Measurements from ENCODE around the gene RBM33. TPM values are rescaled to one million over a fixed set of nuclear protein-coding genes. Genes with fewer than 3 reads are reported as not detected.

The RBM33 gene
- total and polyA plus RNA-seq, 2 of the 13 experiments (the other 11 are each of a cell fraction or from before 2014, with no cell fraction given): 12.4 to 28.9 TPM

DNA sequence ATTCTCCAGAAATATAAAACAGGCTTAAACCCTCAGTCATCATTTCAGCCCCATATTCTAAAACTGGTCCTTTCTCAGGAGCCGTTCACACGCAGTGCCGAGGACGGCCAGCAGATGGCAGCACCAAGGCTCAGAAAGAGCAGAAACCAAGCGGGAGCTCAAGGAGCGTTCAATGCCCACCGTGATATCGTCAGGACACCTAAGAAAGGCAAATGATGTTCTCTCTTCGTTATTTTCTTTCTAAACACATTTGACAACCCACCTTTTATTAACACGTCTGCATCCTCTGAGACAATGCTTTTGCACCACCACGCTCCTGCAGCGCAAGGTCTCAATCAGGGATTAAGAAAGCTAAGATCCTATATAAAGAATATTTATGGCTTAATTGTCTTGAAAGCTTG is 45.7 kb upstream of the RBM33 start:
- Histone ChIP-seq H3K27me3 (ENCODE audit: control insufficient read depth in 1 of 2, insufficient read depth in 2 of 2, low read length in 2 of 2) (no peaks in the 10 kb centered on the region), H4K20me1 (ENCODE audit: insufficient read depth, low read length) (no peaks in the 10 kb centered on the region), H3K4me2 (ENCODE audit: low read depth, low read length) (peak overlapping the region; percentile 82), H3K9ac (ENCODE audit: insufficient read depth, low read depth, low read length) (no peak overlapping the region), H3K79me2 (ENCODE audit: insufficient read depth, low read length) (no peaks in the 10 kb centered on the region), H3K27ac (ENCODE audit: extremely low read length, insufficient read depth, low read length) (no peak overlapping the region), H3K4me3 (replicated peaks in 1 of 3; ENCODE audit: insufficient read depth in 1 of 3, low read depth in 2 of 3, low read length in 3 of 3) (peak overlapping the region in 2 of 3 experiments; percentile 8 to 38; a peak in 3 of 6 replicates), H3K4me1 (ENCODE audit: insufficient read depth, low read length) (peaks cover 56% of the 10 kb centered on the region), H3K36me3 (replicated peaks in 1 of 2; ENCODE audit: control insufficient read depth in 1 of 2, insufficient read depth in 2 of 2, low read length in 2 of 2) (no peaks in the 10 kb centered on the region), H2AFZ (ENCODE audit: low read length) (peak overlapping the region; percentile 69), H3K9me3 (ENCODE audit: low read length) (no peaks in the 10 kb centered on the region)
- intact Hi-C loops (cut with micrococcal nuclease; ENCODE audit: unreplicated experiment) (loop anchor here (1.0 to 5.0 kb wide), 4 partner anchors 20 to 139 kb away; partner anchors contain the start of gene RBM33), in situ Hi-C loops (cut with HindIII; ENCODE audit: extremely low pct_ligation_motif_present, low pct_unique_long_range_greater_than_20kb) (no loop called here)
- FAIRE-seq (peak; percentile 68), DNase-seq (ENCODE audit: low spot score) (peak; percentile 57), ATAC-seq (peak; percentile 43)
- ChIA-PET POLR2A (interaction anchor here (0.6 to 3.3 kb wide), 3 partner anchors 21 to 51 kb away, joined by 4 to 47 read pairs (median 16); partner anchors contain the start of gene RBM33), CTCF (ENCODE audit: low intra/inter-chr PET ratio, low total read pairs) (interaction anchor here (0.6 to 2.9 kb wide), 3 partner anchors 30 to 140 kb away, joined by 3 to 21 read pairs (median 3); partner anchors contain the start of gene RBM33)
- 16% methylated on average over 12 of the region's 12 CpGs for WGBS (ENCODE audit: low lambda C conversion rate)
- no TSS peak for BruUV-seq (replicated peaks)
- TF ChIP-seq SRY (CRISPR knock-in tag; IDR thresholded peaks at IDR 0.05) (no peak), ZEB1 (IDR thresholded peaks at IDR 0.05; ENCODE audit: insufficient replicate concordance, low read depth) (no peak), ZNF607 (CRISPR knock-in tag; IDR thresholded peaks at IDR 0.05; ENCODE audit: borderline replicate concordance) (no peak), PHF5A (CRISPR knock-in tag; IDR thresholded peaks at IDR 0.05; ENCODE audit: low read depth, unreplicated experiment) (no peak), ASH2L (IDR thresholded peaks at IDR 0.05; ENCODE audit: insufficient read length, low read depth, low read length) (peak; percentile 66), MEIS1 (CRISPR knock-in tag; IDR thresholded peaks at IDR 0.05; ENCODE audit: borderline replicate concordance) (no peak), ZNF768 (CRISPR knock-in tag; IDR thresholded peaks at IDR 0.05) (no peak), ERF (CRISPR knock-in tag; IDR thresholded peaks at IDR 0.05) (peak; percentile 61; the same call in 1 of the 2 replicates), HNF4G (IDR thresholded peaks at IDR 0.05; ENCODE audit: borderline replicate concordance, low read depth, low read length) (no peak), HNF4G (CRISPR knock-in tag; IDR thresholded peaks at IDR 0.05; ENCODE audit: borderline replicate concordance, low read depth) (no peak), ZNF264 (CRISPR knock-in tag; IDR thresholded peaks at IDR 0.05) (no peak), IRF2 (CRISPR knock-in tag; IDR thresholded peaks at IDR 0.05) (peak; percentile 66), BCL6 (CRISPR knock-in tag; IDR thresholded peaks at IDR 0.05) (peak; percentile 39; the same call in 1 of the 2 replicates), ATF7-NPFF (CRISPR knock-in tag; IDR thresholded peaks at IDR 0.05; ENCODE audit: low read depth) (no peak), PHF8 (CRISPR knock-in tag; IDR thresholded peaks at IDR 0.05) (0 out of 2 replicates have a peak, but pooled peaks have one; percentile 28), XRCC5 (optimal IDR thresholded peaks at IDR 0.05; ENCODE audit: low read length) (peak; percentile 34), HOXA3 (CRISPR knock-in tag; IDR thresholded peaks at IDR 0.05) (0 out of 2 replicates have a peak, but pooled peaks have one; percentile 23)
- TF ChIP-seq, protein P1, sequence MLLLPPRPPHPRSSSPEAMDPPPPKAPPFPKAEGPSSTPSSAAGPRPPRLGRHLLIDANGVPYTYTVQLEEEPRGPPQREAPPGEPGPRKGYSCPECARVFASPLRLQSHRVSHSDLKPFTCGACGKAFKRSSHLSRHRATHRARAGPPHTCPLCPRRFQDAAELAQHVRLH (CRISPR knock-in tag; IDR thresholded peaks at IDR 0.05; ENCODE audit: borderline replicate concordance, low read depth): peak; percentile 69; the same call in 1 of the 2 replicates
- TF ChIP-seq, protein P2, sequence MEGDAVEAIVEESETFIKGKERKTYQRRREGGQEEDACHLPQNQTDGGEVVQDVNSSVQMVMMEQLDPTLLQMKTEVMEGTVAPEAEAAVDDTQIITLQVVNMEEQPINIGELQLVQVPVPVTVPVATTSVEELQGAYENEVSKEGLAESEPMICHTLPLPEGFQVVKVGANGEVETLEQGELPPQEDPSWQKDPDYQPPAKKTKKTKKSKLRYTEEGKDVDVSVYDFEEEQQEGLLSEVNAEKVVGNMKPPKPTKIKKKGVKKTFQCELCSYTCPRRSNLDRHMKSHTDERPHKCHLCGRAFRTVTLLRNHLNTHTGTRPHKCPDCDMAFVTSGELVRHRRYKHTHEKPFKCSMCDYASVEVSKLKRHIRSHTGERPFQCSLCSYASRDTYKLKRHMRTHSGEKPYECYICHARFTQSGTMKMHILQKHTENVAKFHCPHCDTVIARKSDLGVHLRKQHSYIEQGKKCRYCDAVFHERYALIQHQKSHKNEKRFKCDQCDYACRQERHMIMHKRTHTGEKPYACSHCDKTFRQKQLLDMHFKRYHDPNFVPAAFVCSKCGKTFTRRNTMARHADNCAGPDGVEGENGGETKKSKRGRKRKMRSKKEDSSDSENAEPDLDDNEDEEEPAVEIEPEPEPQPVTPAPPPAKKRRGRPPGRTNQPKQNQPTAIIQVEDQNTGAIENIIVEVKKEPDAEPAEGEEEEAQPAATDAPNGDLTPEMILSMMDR (CRISPR knock-in tag; IDR thresholded peaks at IDR 0.05): peak; percentile 91
- TF ChIP-seq, protein P3, sequence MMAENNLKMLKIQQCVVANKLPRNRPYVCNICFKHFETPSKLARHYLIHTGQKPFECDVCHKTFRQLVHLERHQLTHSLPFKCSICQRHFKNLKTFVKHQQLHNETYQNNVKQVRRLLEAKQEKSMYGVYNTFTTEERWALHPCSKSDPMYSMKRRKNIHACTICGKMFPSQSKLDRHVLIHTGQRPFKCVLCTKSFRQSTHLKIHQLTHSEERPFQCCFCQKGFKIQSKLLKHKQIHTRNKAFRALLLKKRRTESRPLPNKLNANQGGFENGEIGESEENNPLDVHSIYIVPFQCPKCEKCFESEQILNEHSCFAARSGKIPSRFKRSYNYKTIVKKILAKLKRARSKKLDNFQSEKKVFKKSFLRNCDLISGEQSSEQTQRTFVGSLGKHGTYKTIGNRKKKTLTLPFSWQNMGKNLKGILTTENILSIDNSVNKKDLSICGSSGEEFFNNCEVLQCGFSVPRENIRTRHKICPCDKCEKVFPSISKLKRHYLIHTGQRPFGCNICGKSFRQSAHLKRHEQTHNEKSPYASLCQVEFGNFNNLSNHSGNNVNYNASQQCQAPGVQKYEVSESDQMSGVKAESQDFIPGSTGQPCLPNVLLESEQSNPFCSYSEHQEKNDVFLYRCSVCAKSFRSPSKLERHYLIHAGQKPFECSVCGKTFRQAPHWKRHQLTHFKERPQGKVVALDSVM (CRISPR knock-in tag; IDR thresholded peaks at IDR 0.05): no peak
- TF ChIP-seq, protein P4, sequence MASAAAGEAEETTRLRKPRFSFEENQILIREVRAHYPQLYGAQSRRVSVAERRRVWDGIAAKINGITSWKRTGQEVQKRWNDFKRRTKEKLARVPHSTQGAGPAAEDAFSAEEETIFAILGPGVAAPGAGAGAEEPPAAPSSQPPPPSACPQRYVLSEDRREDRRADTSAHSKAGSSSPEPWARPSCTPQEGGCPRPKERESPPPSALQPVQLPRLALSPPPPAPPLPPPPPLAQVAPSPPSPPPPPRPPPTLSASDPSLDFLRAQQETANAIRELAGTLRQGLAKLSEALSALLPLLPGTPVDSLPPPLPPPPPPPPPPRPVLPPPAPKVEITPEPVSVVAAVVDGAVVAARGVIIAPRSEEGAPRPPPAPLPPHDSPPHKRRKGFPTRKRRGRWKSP (CRISPR knock-in tag; IDR thresholded peaks at IDR 0.05): no peak
